GM19324 (cell line): ENCODE measurements around the gene MARVELD1.
A peak's percentile ranks its signal among the peaks of the same experiment; 100 is the strongest.

Experiments used
- ATAC-seq: cut with Tn5 transposase; IDR thresholded peaks from one replicate; pipeline ENCODE4 v1.9.1; 2021; ENCODE audit warnings: mild to moderate bottlenecking, moderate library complexity; ENCODE audit not compliant: unreplicated experiment, low FRiP score

The MARVELD1 gene

DNA sequence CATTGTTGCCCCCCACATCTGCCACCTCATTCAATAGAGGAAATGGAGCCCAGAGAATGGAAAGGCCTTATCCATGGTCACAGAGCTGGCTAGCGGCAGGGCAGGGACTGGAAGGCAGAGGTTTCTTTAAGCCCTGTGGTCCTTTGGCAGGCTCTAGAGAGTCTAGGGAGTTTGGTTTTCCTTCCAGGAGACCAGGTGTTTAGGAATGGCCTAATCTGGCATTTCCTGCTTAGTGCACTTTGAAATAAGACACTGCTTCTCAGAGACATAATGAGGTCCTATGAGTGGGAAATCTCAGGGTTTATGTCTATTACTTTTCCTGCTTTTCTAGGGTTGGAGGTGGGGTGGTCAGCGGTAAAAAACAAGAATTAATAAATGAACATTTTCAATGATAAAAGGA is 6.1 kb downstream of the MARVELD1 start:
- no peak for ATAC-seq

DNA sequence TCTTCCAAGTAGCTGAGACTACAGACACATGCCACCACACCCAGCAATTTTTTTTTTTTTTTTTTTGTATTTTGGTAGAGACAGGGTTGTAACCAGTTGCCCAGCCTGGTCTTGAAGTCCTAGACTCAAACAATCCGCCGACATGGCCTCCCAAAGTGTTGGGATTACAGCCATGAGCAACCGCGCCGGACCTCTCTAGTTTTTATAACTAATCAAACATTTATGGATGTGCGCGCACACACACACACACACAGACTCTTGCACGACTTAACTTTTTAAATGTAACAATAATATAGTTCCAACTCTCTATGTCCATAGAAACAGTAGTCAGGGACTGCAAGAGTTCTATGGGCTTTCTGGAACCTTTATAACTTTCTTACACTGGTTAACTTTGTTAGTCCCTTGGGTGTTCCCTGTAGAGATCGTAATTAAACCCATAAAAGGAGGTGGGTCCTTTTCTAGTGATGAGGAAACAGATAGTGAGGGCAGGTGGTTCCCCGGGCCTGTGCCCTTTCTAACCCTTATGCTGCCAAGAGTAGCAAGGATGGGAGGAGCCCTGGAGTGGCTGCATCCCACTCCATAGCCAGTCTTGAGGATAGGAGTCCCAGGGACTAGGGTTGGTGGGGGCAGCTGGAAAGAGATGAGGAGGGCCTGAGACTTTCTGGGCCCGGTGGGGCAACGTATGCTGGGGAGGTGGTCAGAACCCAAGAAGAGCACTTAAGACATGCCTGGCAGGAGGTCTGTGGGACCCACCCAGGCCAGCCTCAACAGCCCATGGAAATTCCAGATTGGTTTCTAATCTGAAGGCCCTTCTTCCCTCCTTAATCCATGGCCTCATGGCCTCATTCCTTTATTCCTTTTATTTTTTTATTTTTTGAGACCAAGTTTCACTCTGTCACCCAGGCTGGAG is 8.6 kb downstream of the MARVELD1 start:
- ATAC-seq = no peak

DNA sequence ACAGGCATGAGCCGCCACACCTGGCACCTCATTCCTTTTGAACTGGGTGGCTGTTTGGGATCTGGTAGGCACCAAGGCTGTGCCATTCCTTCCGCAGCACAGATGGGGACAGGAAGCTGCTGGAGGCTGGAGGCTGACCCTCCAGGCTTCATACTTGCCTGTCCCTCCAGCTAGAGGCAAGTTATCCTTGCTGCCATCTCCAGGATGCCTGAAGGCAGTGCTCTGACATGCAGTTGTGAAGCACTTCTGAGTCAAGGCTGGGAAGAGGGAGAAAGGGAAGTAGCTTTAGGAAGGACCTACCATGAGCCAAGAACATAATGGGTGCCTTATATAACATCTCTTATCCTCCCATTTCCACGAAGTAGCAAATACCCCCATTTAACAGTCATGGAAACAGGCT is 9.5 kb downstream of the MARVELD1 start:
- no peak for ATAC-seq

DNA sequence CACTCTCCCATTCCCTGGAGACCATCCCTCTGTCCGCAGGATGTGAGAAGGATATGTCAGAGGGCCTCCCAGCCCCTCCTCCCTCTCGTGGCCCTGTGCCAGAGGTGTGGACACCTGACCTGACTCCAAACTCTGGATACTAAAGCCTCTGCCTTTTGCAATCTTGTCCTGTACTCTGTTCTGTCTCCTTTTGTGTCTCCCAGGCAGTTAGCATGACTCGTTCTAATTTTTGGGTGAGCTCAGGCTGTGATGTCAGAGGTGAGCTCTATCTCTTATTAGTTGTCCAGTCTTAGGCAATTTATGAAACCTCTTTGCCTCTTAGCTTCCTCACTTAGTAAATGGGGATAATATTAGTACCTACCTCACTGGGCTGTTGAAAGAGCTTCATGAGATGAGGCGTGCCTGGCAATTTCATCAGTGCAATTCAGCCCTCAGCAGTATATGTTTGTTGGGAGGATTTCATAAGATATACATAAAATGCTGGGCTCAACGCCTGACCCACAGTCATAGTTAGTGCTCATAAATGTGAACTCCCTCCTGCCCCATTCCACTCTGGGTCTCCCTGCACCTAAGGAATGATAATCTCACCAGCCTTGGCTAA is 10.9 kb downstream of the MARVELD1 start:
- ATAC-seq = no peak

DNA sequence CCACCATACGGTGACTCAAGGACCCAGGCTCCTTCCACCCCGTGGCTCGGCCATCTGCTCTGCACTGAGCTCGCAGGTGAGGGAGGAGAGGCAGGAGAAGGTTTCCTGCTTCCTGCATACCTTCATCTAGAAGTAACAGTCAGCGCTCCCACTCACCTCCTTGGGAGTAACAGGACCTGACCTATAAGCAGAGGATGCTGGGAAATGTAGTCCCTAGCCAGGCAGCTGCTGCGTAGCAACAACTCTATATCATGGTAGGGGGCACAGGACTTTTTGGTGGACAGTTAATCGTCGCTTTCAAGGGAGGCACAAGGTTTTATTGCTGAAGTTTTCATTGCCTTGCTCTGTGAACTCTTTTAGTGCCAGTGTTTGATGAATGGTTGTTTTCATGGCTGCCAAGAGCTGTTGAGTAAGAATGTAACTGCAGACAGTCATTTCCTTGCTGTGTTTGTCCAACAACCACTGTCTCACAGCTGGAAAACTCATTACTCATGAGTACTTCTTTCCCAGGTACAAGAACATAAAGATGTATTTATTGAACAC is 13.2 kb downstream of the MARVELD1 start:
- ATAC-seq = no peak

DNA sequence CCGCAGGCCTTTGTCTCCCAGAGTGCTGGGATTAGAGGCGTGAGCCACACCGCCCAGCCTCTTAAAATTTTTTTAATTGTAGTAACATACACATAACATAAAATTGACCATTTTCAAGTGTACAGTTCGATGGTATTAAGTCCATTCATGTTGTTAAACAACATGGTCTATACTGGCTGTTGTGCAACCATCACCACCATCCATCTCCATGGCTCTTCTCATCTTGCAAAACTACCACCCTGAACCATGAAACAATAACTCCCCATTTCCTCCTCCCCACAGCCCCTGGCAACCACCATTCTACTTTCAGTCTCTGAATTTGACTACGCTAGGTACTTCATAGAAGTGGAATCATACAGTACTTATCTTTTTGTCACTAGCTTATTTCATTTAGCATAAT is 15.5 kb downstream of the MARVELD1 start:
- no peak for ATAC-seq

DNA sequence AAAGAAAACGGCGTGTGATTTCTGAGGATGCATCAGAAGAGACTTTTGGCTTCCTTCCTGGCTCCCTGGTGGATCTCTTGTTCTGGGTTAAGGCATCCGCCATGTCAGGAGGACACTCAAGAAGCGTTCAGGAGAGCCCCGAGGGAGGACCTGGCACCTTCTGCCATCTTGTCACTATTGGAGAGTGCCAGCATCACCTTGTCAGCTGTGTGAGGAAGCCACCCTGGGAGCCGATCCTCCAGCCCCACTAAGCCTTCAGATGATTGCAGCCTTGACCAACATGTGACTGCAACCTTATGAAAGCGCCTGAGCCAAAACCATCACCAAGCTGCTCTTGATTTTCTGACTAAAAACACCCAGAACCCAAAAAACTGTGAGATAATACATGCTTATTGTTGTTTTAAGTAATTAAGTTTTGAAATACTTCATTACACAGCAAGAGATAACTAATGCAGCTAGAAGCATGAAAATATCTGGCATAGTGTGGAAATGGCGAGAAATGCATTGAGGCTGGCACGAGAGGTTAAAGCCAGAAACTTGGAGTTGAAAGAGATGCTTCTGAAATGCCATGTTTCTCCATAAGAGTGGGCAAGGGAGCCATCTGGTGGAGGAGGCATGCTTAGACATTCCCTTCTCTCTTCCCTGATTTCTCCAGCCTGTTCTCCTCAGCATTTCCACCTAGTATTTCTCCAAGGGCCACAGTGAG is 18.0 kb downstream of the MARVELD1 start:
- ATAC-seq = no peak

DNA sequence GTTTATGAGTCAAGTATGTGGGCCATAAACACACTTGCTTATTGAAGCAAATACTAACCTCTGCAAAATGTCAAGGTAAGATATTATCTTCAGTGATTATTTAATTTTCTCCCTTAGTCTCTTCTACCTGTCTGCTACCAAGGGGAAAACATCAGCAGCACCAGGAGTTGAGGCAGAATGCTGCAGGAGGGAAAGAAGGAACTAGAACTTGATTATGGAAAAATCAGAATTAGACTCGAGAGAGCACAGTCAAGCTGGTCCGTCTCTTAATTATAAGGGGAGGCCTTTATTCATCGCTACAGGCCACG is 18.5 kb downstream of the MARVELD1 start:
- no peak for ATAC-seq

DNA sequence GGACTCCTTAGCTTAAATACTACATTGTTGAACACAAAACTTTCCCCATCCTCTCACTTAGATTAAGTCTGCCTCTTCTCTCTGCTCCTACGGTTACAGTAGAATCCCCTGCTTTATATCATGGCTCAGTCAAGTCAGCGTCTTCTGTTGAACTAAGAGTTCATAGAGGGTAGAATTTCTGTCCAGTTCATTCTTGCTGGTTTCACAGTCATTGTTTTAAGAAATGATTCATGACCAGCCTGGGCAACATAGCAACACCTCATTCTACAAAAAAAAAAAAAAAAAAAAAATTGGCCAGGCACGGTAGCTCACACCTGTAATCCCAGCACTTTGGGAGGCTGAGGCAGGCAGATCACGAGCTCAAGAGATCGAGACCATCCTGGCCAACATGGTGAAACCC is 19.7 kb downstream of the MARVELD1 start:
- ATAC-seq = no peak

DNA sequence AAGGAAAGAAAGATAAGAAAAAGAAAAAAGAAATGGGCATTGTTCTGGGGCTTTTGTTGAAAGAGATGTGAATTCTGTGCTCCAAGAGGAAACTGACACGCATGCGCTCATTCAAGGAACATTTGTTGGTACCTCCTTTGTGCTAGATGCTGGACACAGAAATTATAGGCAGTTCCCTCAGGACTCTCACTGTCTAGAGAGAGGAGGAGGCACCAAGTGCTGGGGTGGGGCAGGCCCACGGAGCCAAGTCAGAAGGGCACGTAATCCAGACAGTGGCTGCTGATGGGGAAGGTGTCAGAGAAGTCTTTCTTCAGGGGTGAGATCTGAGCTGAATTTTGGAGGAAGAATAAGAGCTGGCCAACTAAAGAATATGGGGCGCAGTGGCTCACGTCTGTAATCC is 20.5 kb downstream of the MARVELD1 start:
- no peak for ATAC-seq

DNA sequence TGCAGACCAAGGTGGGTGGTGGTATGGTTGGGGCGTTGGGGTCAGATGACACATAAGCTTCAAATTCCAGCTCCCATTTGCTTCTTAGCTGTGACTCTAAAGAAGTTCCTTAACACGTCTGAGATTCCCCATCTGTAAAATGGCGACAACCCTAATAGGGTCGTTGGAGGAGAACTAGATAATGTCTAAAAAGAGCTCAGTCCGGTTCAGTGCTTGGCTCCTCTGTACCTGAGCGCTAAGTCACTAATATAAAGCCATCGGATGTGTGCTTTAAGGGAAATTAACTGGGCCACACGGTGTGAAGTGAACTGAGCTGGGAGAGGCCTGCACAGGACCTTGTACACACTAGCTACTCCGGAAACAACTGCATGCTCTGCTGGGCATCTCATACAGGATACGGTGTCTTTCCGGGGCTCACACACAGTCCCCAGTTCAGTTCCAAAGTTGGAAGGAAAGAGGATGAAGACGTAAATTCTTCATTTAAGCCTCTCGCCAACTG is 22.9 kb downstream of the MARVELD1 start:
- no peak for ATAC-seq

DNA sequence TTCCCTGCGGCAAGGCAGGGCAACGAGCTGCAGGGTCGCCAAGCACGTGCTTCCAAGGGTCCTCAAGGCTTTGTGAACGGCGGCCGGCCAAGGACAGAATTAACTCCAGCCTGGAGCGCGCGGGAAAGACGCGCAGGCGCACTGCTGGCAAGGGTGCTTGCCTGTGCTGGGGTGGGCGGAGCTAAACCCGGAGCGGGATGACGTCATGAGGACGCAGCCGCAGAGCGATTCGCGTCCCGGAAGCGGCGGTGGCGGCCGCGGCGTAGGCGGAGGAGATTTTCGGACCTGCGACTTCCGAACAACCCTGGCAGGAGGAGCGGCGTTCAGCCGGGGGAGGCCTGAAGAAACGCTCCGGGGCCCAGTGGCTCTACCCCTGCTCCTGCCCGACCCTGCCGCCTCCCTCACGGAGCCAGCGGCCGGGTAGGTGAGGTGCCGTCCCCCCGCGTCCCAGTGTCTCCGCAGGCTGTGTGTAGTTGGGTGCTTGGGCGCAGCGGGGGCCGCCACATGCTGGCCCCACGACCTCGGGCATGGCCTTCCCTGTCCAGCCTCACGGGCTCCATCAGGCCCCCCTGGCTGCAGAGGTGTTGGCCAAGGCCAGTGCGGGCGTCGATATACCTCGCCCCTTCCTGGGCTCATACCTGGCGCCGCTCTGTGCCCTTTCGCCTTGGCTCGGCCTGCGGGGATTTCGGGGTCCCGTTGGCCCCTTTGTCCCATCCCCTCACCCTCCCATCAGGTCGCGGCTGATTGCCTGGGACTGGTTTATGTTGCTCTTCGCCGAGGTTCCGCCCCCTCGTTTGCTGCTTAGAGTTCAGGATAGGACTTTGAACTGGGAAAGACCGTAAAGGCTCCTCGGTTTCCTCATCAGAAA is 23.6 kb downstream of the MARVELD1 start, which contains the start of gene ZFYVE27:
ZFYVE27 (plus strand) TSS at position 227 of the 868 bp plus-strand sequence. CDS start 1,350 bp downstream, outside the sequence.
- ATAC-seq = peak; percentile 88

DNA sequence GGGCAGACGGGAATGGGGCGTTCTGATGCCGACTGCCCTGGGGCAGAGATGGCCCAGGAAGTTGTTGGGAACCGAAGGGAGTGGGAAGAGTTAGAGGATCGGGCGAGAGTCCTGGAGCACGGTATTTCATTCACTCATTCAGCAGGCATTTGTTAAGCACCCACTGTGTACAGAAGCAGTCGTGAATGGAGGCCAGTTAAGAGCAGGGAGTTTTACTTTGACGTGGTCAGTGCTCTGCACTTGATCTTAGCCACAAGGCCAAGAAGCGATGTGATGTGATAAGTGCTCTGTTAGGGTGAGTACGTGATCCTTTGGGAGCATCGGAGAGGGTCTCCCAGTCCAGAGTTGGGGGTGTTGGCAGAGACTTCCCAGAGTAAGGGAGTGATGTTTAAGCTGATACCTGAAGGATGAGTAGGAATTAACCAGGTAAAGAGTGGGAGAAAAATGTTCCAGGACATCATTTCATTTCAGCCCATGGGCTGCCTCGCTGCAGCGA is 24.3 kb downstream of the MARVELD1 start:
- ATAC-seq = no peak

DNA sequence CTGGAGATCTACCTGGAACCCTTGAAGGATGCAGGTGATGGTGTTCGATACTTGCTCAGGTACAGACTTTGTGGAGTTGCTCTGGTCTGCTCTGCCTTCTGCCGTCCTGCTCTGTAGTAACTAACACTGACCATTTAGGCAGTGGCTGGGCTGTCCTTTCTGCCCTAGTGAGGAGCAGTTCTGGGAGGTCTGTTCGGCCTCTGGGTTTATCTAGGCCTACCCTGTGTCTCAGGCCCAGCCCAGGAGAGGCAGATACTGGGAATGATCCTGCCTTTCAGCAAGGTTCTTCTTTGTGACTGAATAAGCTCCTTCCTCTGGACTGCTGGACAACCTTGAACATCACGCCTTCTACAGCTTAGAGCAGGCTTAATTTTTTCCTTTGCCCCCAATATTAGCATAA is 25.1 kb downstream of the MARVELD1 start:
- ATAC-seq = no peak

DNA sequence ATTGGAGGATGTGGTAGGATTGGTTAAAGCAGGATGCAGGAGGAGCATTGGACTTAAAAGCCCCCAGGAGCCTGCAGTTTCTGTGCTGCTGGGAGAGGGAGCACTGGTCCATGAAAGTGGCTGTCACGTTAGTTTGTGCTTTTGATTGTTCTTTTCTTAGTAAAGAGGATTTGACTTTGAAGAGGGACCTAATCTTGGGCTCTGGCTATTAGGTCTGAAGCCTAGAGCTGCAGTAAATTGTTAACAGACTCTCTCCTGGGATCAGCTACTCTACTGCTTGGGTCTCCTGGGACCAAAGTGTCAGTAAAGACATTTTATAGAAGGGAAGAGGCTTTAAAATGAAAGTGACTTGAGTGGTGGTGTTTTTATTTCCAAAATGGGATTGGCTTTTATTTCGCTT is 27.1 kb downstream of the MARVELD1 start:
- no peak for ATAC-seq

DNA sequence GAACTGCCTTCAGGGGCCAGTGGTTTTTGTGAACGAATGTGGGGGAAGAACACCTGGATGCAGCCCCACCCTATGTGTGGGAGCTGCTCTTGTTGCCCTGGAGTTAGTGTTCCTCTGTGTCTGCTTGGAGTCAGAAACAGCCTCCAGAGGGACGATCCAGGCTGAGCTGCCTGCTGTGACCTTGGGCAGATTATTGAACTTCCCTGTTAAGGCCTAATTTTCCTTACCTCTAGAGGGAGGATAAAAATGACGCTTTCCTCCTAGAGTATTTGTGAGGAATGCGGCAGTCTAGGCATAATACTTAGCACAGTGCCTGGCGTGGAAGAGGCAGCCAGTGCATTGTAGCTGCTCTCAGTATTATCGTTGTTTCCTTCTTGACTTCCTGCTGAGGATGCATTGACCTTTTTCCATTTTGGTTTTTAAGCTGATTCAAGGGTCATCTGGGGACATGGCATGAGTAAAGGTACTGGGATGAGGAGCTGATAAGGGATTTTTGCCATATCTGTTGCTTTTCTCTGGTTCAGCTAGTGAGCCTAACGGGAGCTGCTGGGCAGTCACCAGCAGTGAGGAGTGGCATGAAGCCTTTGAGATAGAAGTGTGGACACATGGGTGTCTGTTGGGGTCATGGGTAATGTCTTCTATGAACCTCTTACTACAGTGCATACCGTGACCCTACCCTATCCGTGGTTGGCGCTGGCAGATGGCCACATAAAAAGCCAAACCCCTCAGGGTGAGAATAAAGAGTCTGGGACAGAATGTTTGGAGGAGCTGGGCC is 29.8 kb downstream of the MARVELD1 start:
- ATAC-seq = no peak

DNA sequence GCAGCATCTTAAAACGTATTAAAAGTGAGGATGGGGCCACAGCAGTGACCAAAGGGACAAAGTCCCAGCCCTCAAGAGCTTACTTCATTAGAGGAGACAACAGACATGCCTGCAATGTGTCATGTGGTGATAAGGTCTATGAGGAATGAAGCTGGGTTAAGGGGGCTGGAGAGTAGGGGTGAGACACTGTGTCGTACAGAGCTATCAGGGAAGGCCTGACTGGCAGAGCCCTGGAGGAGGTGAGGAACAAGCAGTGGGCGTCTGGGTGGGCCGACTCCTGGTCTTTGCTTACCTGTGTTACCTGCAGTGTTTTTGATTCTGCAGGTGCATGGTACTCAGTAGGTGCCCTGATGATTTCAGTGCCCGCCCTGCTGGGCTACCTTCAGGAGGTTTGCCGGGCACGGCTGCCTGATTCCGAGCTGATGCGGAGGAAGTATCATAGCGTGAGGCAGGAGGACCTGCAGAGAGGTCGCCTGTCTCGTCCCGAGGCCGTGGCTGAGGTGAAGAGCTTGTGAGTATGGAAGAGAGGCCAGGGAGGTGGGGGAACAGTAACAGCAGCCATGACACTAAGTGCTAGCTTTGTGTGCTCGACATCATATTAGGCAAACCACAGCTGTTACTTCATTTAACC is 31.0 kb downstream of the MARVELD1 start:
- ATAC-seq = no peak

DNA sequence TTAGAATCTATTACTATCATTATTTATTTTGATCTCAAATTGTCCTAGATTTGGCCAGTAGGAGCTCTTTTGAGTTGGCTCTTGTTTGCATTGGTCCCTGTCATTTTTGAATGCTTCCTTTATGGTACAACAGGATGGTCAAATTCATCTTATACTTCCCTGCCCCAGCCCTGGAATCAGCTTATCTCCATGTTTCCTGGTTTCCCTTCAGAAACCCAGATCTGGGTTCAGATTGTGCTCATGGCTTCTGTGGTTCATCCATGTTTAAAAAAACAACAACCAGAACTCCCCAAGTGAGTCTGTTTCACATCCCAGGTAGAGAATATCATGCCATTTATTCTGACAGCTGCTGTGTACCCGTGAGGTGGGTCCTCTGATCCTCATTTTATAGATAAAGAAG is 34.0 kb downstream of the MARVELD1 start:
- no peak for ATAC-seq

DNA sequence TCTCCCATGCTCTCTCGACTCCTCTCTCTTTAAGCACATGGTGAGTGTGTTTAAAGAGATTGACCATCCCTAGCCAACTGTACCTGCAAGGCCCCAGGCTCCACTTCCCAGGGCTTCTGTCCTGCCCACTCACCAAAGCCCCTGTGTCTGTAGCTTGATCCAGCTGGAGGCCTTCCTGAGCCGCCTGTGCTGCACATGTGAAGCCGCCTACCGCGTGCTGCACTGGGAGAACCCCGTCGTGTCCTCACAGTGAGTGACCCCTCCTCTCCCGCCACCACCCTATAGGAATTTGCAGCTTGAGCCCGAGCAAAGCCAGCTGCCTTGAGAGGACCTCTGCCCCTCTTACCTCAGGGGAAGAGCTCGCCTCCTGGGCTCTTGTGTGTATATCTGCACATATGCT is 34.6 kb downstream of the MARVELD1 start:
- no peak for ATAC-seq
